Measurements from ENCODE around the gene XDH.

- TF ChIP-seq CTCF (IDR thresholded peaks at IDR 0.05; ENCODE audit: insufficient read depth, low read length) (no peak), POLR2AphosphoS5 (IDR thresholded peaks at IDR 0.05; ENCODE audit: low read depth) (no peak), REST (IDR thresholded peaks at IDR 0.05; ENCODE audit: insufficient replicate concordance, low read depth) (no peak), GABPA (IDR thresholded peaks at IDR 0.05; ENCODE audit: low read depth) (no peak), SPI1 (IDR thresholded peaks at IDR 0.05; ENCODE audit: borderline replicate concordance, low read depth) (no peak)
Observed at GRCh38 chr2:31429759-31430438, 15.4 kb upstream of the XDH start.

Data from HL-60 (cell line).